Measurements from ENCODE around the gene PPP6R1. TPM values are rescaled to one million over a fixed set of nuclear protein-coding genes. Genes with fewer than 3 reads are reported as not detected.

Gene PPP6R1
- total and polyA plus RNA-seq, 2 of the 13 experiments (the other 11 are each of a cell fraction or from before 2014, with no cell fraction given), result 25.8 to 54.0 TPM

- Histone ChIP-seq H3K27ac (ENCODE audit: extremely low read length, insufficient read depth, low read length) (peak within 1 kb of the TSS; percentile 76), H4K20me1 (ENCODE audit: insufficient read depth, low read length) (no peaks in the 10 kb centered on the region), H3K4me2 (ENCODE audit: low read depth, low read length) (peak within 1 kb of the TSS; percentile 88), H3K9ac (ENCODE audit: insufficient read depth, low read depth, low read length) (peak within 1 kb of the TSS; percentile 60), H3K27me3 (ENCODE audit: control insufficient read depth in 1 of 2, insufficient read depth in 2 of 2, low read length in 2 of 2) (no peaks in the 10 kb centered on the region), H2AFZ (ENCODE audit: low read length) (no peak within 1 kb of the TSS), H3K4me3 (replicated peaks in 1 of 3; ENCODE audit: insufficient read depth in 1 of 3, low read depth in 2 of 3, low read length in 3 of 3) (peak within 1 kb of the TSS; percentile 37 to 67 (median 41)), H3K79me2 (ENCODE audit: insufficient read depth, low read length) (peaks cover 4% of the 10 kb centered on the region), H3K36me3 (replicated peaks in 1 of 2; ENCODE audit: control insufficient read depth in 1 of 2, insufficient read depth in 2 of 2, low read length in 2 of 2) (peaks cover 14 to 37% of the 10 kb centered on the region in 2 experiments; a peak in 4 of 5 replicates), H3K4me1 (ENCODE audit: insufficient read depth, low read length) (peaks cover 71% of the 10 kb centered on the region), H3K9me3 (ENCODE audit: low read length) (no peaks in the 10 kb centered on the region)
- ATAC-seq (peak; percentile 94), DNase-seq (ENCODE audit: low spot score) (peak; percentile 88), FAIRE-seq (peak; percentile 95)
- no TSS peak for BruUV-seq (replicated peaks)
- in situ Hi-C loops (cut with HindIII; ENCODE audit: extremely low pct_ligation_motif_present, low pct_unique_long_range_greater_than_20kb) (no loop called here), intact Hi-C loops (cut with micrococcal nuclease; ENCODE audit: unreplicated experiment) (no loop called here)
- ChIA-PET POLR2A (interaction anchor here (1.1 to 2.3 kb wide), 6 partner anchors 19 to 275 kb away, joined by 3 to 12 read pairs (median 6); partner anchors contain the start of genes PPP6R1, PTPRH and UBE2S), CTCF (ENCODE audit: low intra/inter-chr PET ratio, low total read pairs) (no interaction called here)
- 0% methylated on average over 7 of the region's 12 CpGs for WGBS (ENCODE audit: low lambda C conversion rate)
- TF ChIP-seq PREB (CRISPR knock-in tag; IDR thresholded peaks at IDR 0.05) (no peak), IRF9 (CRISPR knock-in tag; IDR thresholded peaks at IDR 0.05; ENCODE audit: borderline replicate concordance) (0 out of 2 replicates have a peak, but pooled peaks have one; percentile 23), ZNF777 (CRISPR knock-in tag; IDR thresholded peaks at IDR 0.05) (no peak), ZKSCAN1 (IDR thresholded peaks at IDR 0.05; ENCODE audit: low read length) (no peak), RFX1 (IDR thresholded peaks at IDR 0.05) (no peak), ISX (CRISPR knock-in tag; conservative IDR thresholded peaks at IDR 0.05) (no peak), NR0B2 (CRISPR knock-in tag; IDR thresholded peaks at IDR 0.05) (peak; percentile 27; the same call in 1 of the 2 replicates), SNAPC4 (CRISPR knock-in tag; IDR thresholded peaks at IDR 0.05) (no peak), ISL2 (CRISPR knock-in tag; IDR thresholded peaks at IDR 0.05) (0 out of 2 replicates have a peak, but pooled peaks have one; percentile 29), ZBTB10 (CRISPR knock-in tag; IDR thresholded peaks at IDR 0.05; ENCODE audit: borderline replicate concordance) (peak; percentile 31; the same call in 1 of the 2 replicates), LBX2 (CRISPR knock-in tag; IDR thresholded peaks at IDR 0.05; ENCODE audit: borderline replicate concordance) (no peak), THAP11 (CRISPR knock-in tag; IDR thresholded peaks at IDR 0.05) (peak; percentile 58), ZNF3 (CRISPR knock-in tag; IDR thresholded peaks at IDR 0.05) (no peak)
Measured at GRCh38 chr19:55228403-55229031, 30.3 kb downstream of the PPP6R1 start, which contains the start of gene TMEM86B. Gene TMEM86B, minus strand, starts transcription at chr19:55228763. Its CDS starts 22 bp downstream, at chr19:55228741.
